ENCODE measurements around the gene TGM4. TPM values are rescaled to one million over a fixed set of nuclear protein-coding genes. Genes with fewer than 3 reads are reported as not detected.

TGM4 gene
- total RNA-seq, 4 donors from 2014 or later = not detected

DNA sequence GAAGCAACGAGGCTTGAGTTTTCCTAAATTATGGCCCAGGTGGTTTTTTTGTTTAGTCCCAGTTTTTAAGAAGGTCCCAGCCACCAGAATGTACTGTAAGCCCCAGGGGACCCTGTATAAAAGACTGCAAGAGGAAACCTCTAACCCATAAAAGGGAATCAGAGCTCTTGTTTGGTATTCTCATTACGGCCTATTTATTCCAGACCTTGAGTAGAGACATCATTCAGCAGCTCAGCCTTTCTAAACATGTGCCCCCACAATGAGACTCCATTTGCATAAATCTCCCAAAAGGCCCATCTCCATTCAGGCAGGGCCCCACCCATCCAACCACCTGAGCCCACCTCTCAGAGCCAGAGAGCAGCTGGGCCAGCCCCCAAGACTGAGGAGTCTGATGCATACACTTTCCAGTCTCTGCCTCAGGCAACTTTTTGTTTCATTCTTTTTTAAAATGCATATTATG is 75.9 kb downstream of the TGM4 start:
- peaks cover 4 to 40% (median 5%) of the 10 kb centered on the region in 3 donors for H3K36me3 ChIP-seq
- no peak overlapping the region for H3K27ac ChIP-seq
- H3K9me3 ChIP-seq = no peaks in the 10 kb centered on the region
- H3K4me1 ChIP-seq = peaks cover 9 to 42% (median 12%) of the 10 kb centered on the region in 3 donors
- WGBS, 2 donors = 84 to 89% methylated on average over 2 of the region's 2 CpGs
- TF ChIP-seq, protein P1, sequence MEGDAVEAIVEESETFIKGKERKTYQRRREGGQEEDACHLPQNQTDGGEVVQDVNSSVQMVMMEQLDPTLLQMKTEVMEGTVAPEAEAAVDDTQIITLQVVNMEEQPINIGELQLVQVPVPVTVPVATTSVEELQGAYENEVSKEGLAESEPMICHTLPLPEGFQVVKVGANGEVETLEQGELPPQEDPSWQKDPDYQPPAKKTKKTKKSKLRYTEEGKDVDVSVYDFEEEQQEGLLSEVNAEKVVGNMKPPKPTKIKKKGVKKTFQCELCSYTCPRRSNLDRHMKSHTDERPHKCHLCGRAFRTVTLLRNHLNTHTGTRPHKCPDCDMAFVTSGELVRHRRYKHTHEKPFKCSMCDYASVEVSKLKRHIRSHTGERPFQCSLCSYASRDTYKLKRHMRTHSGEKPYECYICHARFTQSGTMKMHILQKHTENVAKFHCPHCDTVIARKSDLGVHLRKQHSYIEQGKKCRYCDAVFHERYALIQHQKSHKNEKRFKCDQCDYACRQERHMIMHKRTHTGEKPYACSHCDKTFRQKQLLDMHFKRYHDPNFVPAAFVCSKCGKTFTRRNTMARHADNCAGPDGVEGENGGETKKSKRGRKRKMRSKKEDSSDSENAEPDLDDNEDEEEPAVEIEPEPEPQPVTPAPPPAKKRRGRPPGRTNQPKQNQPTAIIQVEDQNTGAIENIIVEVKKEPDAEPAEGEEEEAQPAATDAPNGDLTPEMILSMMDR (IDR thresholded peaks at IDR 0.05) = no peak
- TF ChIP-seq POLR2A (IDR thresholded peaks at IDR 0.05) = no peak
- no peak for DNase-seq
- intact Hi-C loops (cut with DNase I) = no loop called here
- no peak overlapping the region for H3K4me3 ChIP-seq
- no peaks in the 10 kb centered on the region for H3K27me3 ChIP-seq

DNA sequence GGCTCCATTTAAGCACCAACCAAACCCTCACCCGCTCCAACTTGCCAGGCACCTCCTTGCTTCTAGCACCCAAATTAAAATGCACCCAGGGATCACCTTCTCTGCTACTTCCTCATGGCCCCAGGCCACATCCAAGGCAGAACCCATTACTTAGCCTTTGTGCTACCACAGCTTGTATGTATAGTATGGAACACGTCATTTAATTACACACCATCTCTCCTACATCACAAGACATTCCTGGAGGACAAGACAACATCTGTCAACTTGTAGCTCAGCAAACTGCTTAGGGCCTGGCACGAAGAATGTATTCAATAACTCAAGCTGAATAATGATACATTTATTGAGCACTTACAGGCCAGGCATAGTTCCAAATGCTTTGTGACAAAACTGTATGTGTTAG is 78.3 kb downstream of the TGM4 start:
- peaks cover 4 to 43% (median 4%) of the 10 kb centered on the region in 3 donors for H3K36me3 ChIP-seq
- H3K27me3 ChIP-seq = no peaks in the 10 kb centered on the region
- intact Hi-C loops (cut with DNase I) = no loop called here
- H3K4me1 ChIP-seq = peaks cover 8 to 55% (median 12%) of the 10 kb centered on the region in 3 donors
- H3K4me3 ChIP-seq = no peak overlapping the region
- DNase-seq = no peak
- TF ChIP-seq POLR2A (IDR thresholded peaks at IDR 0.05) = no peak
- TF ChIP-seq, protein P1 (IDR thresholded peaks at IDR 0.05) = no peak
- no peaks in the 10 kb centered on the region for H3K9me3 ChIP-seq
- 51 to 72% methylated on average over 3 of the region's 3 CpGs for WGBS, 2 donors
- H3K27ac ChIP-seq = no peak overlapping the region

DNA sequence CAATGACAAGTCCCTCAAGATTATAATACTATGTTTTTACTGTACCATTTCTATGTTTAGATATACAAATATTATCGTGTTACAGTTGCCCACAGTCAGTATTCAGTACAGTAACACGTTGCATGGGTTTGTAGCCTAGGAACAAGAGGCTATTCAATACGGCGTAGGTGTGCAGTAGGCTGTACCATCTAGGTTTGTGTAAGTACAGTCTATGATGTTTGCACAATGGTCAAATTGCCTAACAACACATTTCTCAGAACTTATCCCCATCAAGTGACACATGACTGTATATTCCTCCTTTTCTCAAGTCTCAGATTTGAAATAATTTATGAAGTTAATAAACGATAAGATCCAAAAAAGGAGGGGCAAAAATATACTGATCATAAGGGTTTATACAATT is 79.9 kb downstream of the TGM4 start:
- WGBS, 2 donors = 85% methylated on average over 5 of the region's 5 CpGs
- H3K27me3 ChIP-seq = no peaks in the 10 kb centered on the region

DNA sequence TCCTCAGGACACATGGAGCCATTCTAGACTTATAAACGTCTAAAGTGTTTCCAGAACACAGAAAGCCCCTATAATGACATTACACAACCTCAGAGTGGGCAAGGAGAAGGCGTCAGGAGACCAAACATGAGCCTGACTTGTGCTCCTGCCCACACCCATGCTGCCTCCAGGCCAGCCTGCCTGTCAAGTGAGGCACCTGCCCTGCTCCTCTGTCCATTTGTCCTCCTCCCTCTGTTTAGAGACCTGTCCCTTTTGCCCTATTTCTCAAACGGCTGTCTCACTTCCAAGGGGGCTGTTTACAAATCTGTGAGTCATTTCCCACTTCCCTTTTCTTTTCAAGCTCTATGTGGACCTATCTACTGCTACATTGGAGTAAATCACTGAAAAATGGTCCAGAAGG is 80.6 kb downstream of the TGM4 start:
- no peak for DNase-seq
- Histone ChIP-seq H3K4me3 (no peak overlapping the region), H3K27me3 (no peaks in the 10 kb centered on the region), H3K36me3 (peaks cover 4 to 59% (median 4%) of the 10 kb centered on the region in 3 donors), H3K9me3 (no peaks in the 10 kb centered on the region), H3K27ac (no peak overlapping the region), H3K4me1 (peaks cover 3 to 64% (median 5%) of the 10 kb centered on the region in 3 donors)
- TF ChIP-seq, protein P1 (IDR thresholded peaks at IDR 0.05) = no peak
- no peak for TF ChIP-seq POLR2A (IDR thresholded peaks at IDR 0.05)
- WGBS, 2 donors = 33 to 35% methylated on average over 3 of the region's 3 CpGs
- intact Hi-C loops (cut with DNase I) = no loop called here

More for the DNA sequence above, 79.9 kb downstream of the TGM4 start:
- H3K4me1 ChIP-seq = peaks cover 3 to 58% (median 5%) of the 10 kb centered on the region in 3 donors
- intact Hi-C loops (cut with DNase I) = no loop called here
- peaks cover 4 to 59% (median 4%) of the 10 kb centered on the region in 3 donors for H3K36me3 ChIP-seq
- no peaks in the 10 kb centered on the region for H3K9me3 ChIP-seq
- H3K4me3 ChIP-seq = no peak overlapping the region
- TF ChIP-seq, protein P1 (IDR thresholded peaks at IDR 0.05) = no peak
- no peak for TF ChIP-seq POLR2A (IDR thresholded peaks at IDR 0.05)
- H3K27ac ChIP-seq = no peak overlapping the region
- DNase-seq = no peak

DNA sequence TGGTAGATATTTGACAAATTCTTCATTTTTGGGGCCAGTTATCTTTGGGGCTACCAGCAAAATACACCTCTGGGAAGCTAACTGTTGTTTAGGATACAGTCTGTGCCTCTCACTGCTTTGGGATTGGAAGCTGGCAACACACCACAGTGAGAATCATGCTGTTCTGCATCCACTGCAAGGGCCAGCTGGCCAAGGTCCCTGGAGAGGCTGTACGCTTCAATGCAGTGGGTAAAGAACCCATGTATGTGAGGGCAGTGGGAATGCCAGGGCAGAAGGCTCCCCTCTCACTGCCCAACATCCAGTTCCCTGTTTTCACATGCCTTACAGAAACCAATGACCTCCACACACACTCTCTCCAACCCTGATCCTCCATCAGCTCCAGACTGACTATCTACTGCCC is 81.5 kb downstream of the TGM4 start:
- Histone ChIP-seq H3K4me3 (no peak overlapping the region), H3K36me3 (peaks cover 4 to 59% (median 4%) of the 10 kb centered on the region in 3 donors), H3K9me3 (no peaks in the 10 kb centered on the region), H3K4me1 (peaks cover 5 to 74% (median 5%) of the 10 kb centered on the region in 3 donors), H3K27ac (no peak overlapping the region), H3K27me3 (no peaks in the 10 kb centered on the region)
- no peak for DNase-seq
- intact Hi-C loops (cut with DNase I) = no loop called here
- no peak for TF ChIP-seq POLR2A (IDR thresholded peaks at IDR 0.05)
- whole genome bisulfite sequencing, 2 donors = 86 to 100% methylated on average over 1 of the region's 1 CpG

DNA sequence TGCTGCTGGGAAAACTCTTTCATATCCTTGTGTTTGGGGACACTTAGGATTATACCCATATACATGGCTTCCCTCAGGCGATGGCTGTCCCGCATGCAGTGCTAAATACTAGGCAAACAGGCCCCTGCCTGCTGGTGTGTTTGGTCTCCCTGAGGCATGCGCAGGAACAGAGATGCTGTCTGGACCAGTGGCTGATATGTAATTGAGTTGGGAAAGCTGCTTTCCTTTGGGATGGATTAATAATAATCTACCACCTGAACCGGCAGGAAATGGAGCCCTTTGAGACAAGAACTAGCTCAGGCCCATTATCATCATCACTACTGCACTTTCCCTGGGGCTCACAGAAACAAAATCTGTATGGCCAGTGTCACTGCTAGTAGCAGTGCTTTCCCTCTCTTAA is 83.6 kb downstream of the TGM4 start:
- TF ChIP-seq, protein P1 (IDR thresholded peaks at IDR 0.05) = no peak
- no peak for TF ChIP-seq POLR2A (IDR thresholded peaks at IDR 0.05)
- intact Hi-C loops (cut with DNase I) = no loop called here
- H3K27me3 ChIP-seq = no peaks in the 10 kb centered on the region
- no peaks in the 10 kb centered on the region for H3K9me3 ChIP-seq
- peaks cover 5 to 82% (median 10%) of the 10 kb centered on the region in 3 donors for H3K4me1 ChIP-seq
- WGBS, 2 donors = 71 to 95% methylated on average over 3 of the region's 4 CpGs
- H3K36me3 ChIP-seq = peaks cover 4 to 59% (median 4%) of the 10 kb centered on the region in 3 donors
- no peak for DNase-seq
- H3K27ac ChIP-seq = peak overlapping the region in 3 of 4 donors; percentile 45 to 56 (median 47)
- H3K4me3 ChIP-seq = no peak overlapping the region
